ENCODE data around the gene RARG. TPM values are rescaled to one million over a fixed set of nuclear protein-coding genes. Genes with fewer than 3 reads are reported as not detected.
A peak's percentile ranks its signal among the peaks of the same experiment; 100 is the strongest.
"Not testable (repeated sequence)": the region's sequence is repeated elsewhere in the genome, so short reads cannot be mapped to it uniquely, and the experiment has no call there.

The RARG gene
- polyA plus RNA-seq, 2 donors: 84.8 to 104 TPM

DNA sequence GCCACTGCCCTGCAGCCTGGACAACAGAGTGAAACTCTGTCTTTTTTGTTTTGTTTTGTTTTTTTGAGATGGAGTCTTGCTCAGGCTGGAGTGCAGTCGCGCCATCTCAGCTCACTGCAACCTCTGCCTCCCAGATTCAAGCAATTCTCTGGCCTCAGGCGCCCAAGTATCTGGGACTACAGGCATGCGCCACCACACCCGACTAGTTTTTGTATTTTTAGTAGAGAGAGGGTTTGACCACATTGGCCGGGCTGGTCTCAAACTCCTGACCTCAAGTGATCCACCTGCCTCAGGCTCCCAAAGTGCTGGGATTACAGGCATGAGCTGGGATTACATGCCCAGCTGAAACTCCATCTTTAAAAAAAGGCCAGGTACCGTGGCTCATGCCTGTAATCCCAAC, 29.7 kb downstream of the RARG start:
- not testable (repeated sequence) for H3K9me3 ChIP-seq (ENCODE audit: control insufficient read depth in 2 of 2, insufficient read depth in 1 of 2, low read depth in 1 of 2, low read length in 1 of 2); H3K4me1 ChIP-seq (ENCODE audit: control insufficient read depth in 2 of 2, insufficient read depth in 2 of 2, low read length in 1 of 2)
- 80 to 89% methylated on average over 7 of the region's 7 CpGs for WGBS, 2 donors

DNA sequence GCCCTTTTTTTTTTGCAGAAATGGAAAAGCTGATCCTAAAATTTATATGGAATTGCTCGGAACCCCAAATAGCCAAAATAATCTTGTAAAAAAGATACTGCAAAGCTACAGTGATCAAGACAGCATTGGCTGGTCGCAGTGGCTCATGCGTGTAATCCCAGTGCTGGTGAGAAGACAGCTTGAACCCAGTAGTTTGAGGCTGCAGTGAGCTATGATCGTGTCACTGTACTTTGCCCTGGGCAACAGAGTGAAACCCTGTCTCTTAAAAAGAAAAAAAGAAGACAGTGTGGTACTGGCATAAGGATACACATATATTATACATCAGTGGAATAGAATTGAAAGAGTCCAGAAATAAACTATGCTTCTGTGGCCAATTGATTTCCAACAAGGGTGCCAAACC, 30.4 kb downstream of the RARG start:
- Histone ChIP-seq H3K9me3 (ENCODE audit: control insufficient read depth in 2 of 2, insufficient read depth in 1 of 2, low read depth in 1 of 2, low read length in 1 of 2) (no peaks in the 10 kb centered on the region), H3K36me3 (ENCODE audit: control insufficient read depth in 2 of 2, insufficient read depth in 2 of 2, low read length in 1 of 2) (peaks cover 4 to 6% of the 10 kb centered on the region in 2 donors), H3K4me3 (ENCODE audit: low read depth in 1 of 2, low read length in 2 of 2) (no peak overlapping the region), H3K27ac (ENCODE audit: low read depth in 2 of 2, low read length in 1 of 2) (no peak overlapping the region), H3K4me1 (ENCODE audit: control insufficient read depth in 2 of 2, insufficient read depth in 2 of 2, low read length in 1 of 2) (peaks cover 0 to 4% of the 10 kb centered on the region in 2 donors), H3K27me3 (ENCODE audit: control insufficient read depth in 1 of 2, insufficient read depth in 2 of 2, low read length in 2 of 2) (no peaks in the 10 kb centered on the region)
- 85 to 87% methylated on average over 4 of the region's 4 CpGs for WGBS, 2 donors

More for the DNA sequence above, 29.7 kb downstream of the RARG start:
- H3K4me3 ChIP-seq (ENCODE audit: low read depth in 1 of 2, low read length in 2 of 2); H3K27me3 ChIP-seq (ENCODE audit: control insufficient read depth in 1 of 2, insufficient read depth in 2 of 2, low read length in 2 of 2); H3K27ac ChIP-seq (ENCODE audit: low read depth in 2 of 2, low read length in 1 of 2); H3K36me3 ChIP-seq (ENCODE audit: control insufficient read depth in 2 of 2, insufficient read depth in 2 of 2, low read length in 1 of 2): not testable (repeated sequence)

DNA sequence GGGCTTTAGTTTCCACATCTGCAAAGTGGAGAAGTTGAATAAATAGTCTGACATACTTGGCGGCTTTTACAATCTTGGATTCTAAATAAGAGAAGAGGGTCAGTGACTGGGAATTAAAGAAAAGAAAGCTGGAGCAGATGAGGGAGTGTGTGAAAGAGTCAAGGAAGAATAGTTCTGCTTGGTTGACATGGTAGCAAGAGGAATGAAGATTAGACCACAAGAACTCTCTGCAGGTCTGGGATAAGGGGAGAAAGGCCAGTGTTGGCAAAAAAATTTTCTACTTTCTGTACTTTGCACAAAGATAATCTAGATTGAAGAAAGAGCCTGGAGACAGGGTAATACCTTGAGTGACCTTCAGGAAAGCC, 30.9 kb downstream of the RARG start:
- Histone ChIP-seq H3K4me1 (ENCODE audit: control insufficient read depth in 2 of 2, insufficient read depth in 2 of 2, low read length in 1 of 2) (peaks cover 0 to 3% of the 10 kb centered on the region in 2 donors), H3K9me3 (ENCODE audit: control insufficient read depth in 2 of 2, insufficient read depth in 1 of 2, low read depth in 1 of 2, low read length in 1 of 2) (no peaks in the 10 kb centered on the region), H3K27me3 (ENCODE audit: control insufficient read depth in 1 of 2, insufficient read depth in 2 of 2, low read length in 2 of 2) (no peaks in the 10 kb centered on the region), H3K4me3 (ENCODE audit: low read depth in 1 of 2, low read length in 2 of 2) (no peak overlapping the region), H3K36me3 (ENCODE audit: control insufficient read depth in 2 of 2, insufficient read depth in 2 of 2, low read length in 1 of 2) (peaks cover 4 to 6% of the 10 kb centered on the region in 2 donors), H3K27ac (ENCODE audit: low read depth in 2 of 2, low read length in 1 of 2) (no peak overlapping the region)
- 69% methylated on average over 1 of the region's 1 CpG for WGBS, 2 donors

DNA sequence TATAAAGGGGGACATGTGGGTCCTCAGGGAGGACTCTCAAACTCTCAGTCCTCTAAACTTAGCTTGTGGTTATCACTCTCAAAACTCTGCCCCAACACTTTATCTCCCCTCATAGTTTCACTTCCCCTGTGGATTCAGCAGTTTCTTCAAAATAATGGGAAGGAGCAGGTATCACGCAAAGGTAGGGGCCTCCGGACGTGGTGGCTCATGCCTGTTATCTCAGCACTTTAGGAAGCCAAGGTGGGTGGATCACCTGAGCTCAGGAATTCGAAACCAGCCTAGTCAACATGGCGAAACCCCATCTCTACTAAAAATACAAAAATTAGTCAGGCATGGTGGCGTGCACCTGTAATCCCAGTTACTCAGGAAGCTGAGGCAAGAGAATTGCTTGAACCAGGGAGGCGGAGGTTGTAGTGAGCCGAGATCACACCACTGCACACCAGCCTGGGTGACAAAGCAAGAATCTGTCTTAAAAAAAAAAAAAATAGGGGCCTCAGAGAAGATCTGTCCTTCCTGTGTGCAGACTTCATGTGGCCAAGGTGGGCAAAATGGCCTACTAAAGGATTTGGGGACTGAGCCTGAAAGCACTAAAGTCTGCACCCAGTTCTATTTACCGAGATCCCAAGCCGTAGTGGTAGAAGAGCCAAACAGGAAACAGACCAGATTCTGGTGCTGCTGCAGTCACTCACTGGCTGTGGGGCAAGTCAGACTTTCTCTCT, 31.4 kb downstream of the RARG start:
- Histone ChIP-seq H3K4me1 (ENCODE audit: control insufficient read depth in 2 of 2, insufficient read depth in 2 of 2, low read length in 1 of 2) (peaks cover 0 to 3% of the 10 kb centered on the region in 2 donors), H3K27me3 (ENCODE audit: control insufficient read depth in 1 of 2, insufficient read depth in 2 of 2, low read length in 2 of 2) (no peaks in the 10 kb centered on the region), H3K36me3 (ENCODE audit: control insufficient read depth in 2 of 2, insufficient read depth in 2 of 2, low read length in 1 of 2) (peaks cover 4 to 6% of the 10 kb centered on the region in 2 donors), H3K9me3 (ENCODE audit: control insufficient read depth in 2 of 2, insufficient read depth in 1 of 2, low read depth in 1 of 2, low read length in 1 of 2) (no peaks in the 10 kb centered on the region), H3K4me3 (ENCODE audit: low read depth in 1 of 2, low read length in 2 of 2) (no peak overlapping the region), H3K27ac (ENCODE audit: low read depth in 2 of 2, low read length in 1 of 2) (no peak overlapping the region)
- 71 to 76% methylated on average over 10 of the region's 10 CpGs for WGBS, 2 donors

DNA sequence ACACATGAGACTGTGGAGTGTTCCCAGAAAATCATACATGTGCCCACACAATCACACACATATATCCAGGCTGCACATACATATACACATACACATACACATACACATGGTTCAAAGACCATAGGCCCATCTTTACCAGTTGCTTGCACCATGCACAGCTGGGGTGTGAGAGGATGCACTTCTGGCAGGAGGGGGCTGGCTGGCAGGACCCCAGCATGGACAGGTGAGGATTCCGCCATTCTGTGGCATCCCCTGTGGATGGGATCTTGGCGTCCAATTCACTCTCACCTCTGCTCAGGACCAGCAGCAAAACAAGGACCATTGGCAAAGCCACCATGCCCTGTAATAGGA, 31.9 kb downstream of the RARG start:
- H3K36me3 ChIP-seq (ENCODE audit: control insufficient read depth in 2 of 2, insufficient read depth in 2 of 2, low read length in 1 of 2): peaks cover 4 to 6% of the 10 kb centered on the region in 2 donors
- no peaks in the 10 kb centered on the region for H3K9me3 ChIP-seq (ENCODE audit: control insufficient read depth in 2 of 2, insufficient read depth in 1 of 2, low read depth in 1 of 2, low read length in 1 of 2)
- no peaks in the 10 kb centered on the region for H3K27me3 ChIP-seq (ENCODE audit: control insufficient read depth in 1 of 2, insufficient read depth in 2 of 2, low read length in 2 of 2)
- H3K27ac ChIP-seq (ENCODE audit: low read depth in 2 of 2, low read length in 1 of 2): no peak overlapping the region
- WGBS, 2 donors: 77 to 93% methylated on average over 2 of the region's 2 CpGs
- H3K4me3 ChIP-seq (ENCODE audit: low read depth in 1 of 2, low read length in 2 of 2): no peak overlapping the region
- H3K4me1 ChIP-seq (ENCODE audit: control insufficient read depth in 2 of 2, insufficient read depth in 2 of 2, low read length in 1 of 2): peaks cover 0 to 3% of the 10 kb centered on the region in 2 donors

DNA sequence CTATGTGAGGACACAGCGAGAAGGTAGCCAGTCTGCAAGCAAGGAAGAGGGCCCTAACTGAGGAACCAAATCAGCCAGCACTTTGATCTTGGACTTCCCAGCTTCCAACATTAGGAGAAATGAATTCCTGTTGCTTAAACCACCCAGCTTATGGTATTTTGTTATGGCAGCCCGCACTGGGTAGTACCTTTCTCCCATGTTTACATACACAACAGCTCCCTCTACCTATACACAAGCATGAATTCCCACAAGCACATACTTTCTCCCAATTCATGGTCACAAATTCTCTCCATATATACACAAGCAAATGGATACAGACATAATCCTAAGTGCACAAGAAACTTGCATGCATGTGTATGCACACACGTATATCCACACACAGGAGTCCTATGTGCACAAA, 32.3 kb downstream of the RARG start:
- peaks cover 0 to 3% of the 10 kb centered on the region in 2 donors for H3K4me1 ChIP-seq (ENCODE audit: control insufficient read depth in 2 of 2, insufficient read depth in 2 of 2, low read length in 1 of 2)
- no peak overlapping the region for H3K4me3 ChIP-seq (ENCODE audit: low read depth in 1 of 2, low read length in 2 of 2)
- H3K27me3 ChIP-seq (ENCODE audit: control insufficient read depth in 1 of 2, insufficient read depth in 2 of 2, low read length in 2 of 2): no peaks in the 10 kb centered on the region
- 88 to 91% methylated on average over 3 of the region's 3 CpGs for WGBS, 2 donors
- H3K9me3 ChIP-seq (ENCODE audit: control insufficient read depth in 2 of 2, insufficient read depth in 1 of 2, low read depth in 1 of 2, low read length in 1 of 2): no peaks in the 10 kb centered on the region
- H3K36me3 ChIP-seq (ENCODE audit: control insufficient read depth in 2 of 2, insufficient read depth in 2 of 2, low read length in 1 of 2): peaks cover 4 to 6% of the 10 kb centered on the region in 2 donors
- no peak overlapping the region for H3K27ac ChIP-seq (ENCODE audit: low read depth in 2 of 2, low read length in 1 of 2)

DNA sequence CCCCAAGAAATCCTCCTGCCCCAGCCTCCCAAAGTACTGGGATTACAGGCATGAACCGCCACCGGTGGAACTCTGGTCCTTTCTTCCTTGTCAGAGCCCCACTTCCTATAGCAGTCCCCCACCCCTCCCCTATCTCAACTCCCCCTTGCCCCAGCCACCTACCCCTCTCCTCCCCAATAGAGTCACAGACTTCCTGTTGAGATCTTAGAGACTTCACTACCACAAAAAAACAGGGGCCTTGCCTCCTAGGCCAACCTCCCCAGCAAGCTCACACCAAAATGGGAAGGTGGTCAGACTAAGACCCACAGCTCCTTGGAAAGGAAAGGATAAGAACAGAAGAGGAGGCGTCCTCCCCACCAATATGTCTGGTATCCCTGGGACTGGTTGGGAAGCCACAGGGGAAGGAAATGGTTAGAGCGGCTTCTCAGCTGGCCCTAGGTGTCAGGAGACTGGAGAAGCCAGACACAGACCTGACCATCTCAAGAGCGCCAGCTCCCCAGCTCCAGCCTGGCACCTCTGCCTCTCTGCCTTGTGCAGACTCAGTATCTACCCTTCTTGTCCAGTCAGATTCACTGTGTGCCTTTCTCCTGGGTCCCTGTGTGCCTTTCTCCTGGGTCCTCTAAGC, 33.4 kb downstream of the RARG start:
- peak overlapping the region in 1 of 2 donors; percentile 13 for H3K27ac ChIP-seq (ENCODE audit: low read depth in 2 of 2, low read length in 1 of 2)
- no peaks in the 10 kb centered on the region for H3K9me3 ChIP-seq (ENCODE audit: control insufficient read depth in 2 of 2, insufficient read depth in 1 of 2, low read depth in 1 of 2, low read length in 1 of 2)
- H3K4me3 ChIP-seq (ENCODE audit: low read depth in 1 of 2, low read length in 2 of 2): no peak overlapping the region
- WGBS, 2 donors: 84 to 87% methylated on average over 5 of the region's 5 CpGs
- peaks cover 4 to 9% of the 10 kb centered on the region in 2 donors for H3K36me3 ChIP-seq (ENCODE audit: control insufficient read depth in 2 of 2, insufficient read depth in 2 of 2, low read length in 1 of 2)
- H3K27me3 ChIP-seq (ENCODE audit: control insufficient read depth in 1 of 2, insufficient read depth in 2 of 2, low read length in 2 of 2): no peaks in the 10 kb centered on the region
- peaks cover 0 to 3% of the 10 kb centered on the region in 2 donors for H3K4me1 ChIP-seq (ENCODE audit: control insufficient read depth in 2 of 2, insufficient read depth in 2 of 2, low read length in 1 of 2)

DNA sequence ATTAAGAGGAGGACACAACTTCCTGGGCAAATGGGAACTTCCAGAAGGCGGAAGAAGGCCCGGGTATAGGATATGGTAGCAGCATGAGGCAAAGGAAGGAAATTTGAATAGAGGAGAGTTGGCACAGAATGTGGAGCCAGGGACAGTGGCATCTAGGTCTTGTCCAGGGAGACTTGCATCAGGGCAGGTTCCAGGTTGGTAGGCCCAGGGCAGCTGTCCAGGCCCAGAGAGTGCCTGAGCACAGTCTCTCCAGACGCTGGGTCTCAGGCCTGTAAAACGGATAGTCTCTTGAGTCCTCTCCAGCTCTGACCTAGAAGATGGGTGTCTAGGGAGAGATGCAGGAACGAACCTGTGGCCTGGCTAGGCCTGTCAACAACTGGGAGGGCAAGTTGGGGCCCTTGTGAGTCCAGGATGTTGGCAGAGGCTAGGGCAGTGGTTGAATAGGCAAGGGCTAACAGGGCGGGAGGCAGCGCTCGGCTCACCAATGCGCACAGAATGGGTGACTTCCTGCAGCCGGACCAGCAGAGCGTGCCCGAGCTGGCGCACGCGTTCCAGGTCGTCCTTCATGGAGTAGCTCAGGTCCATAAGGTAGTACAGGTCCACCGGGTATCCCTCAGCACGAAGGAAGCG, 34.9 kb downstream of the RARG start:
- Histone ChIP-seq H3K9me3 (ENCODE audit: control insufficient read depth in 2 of 2, insufficient read depth in 1 of 2, low read depth in 1 of 2, low read length in 1 of 2) (no peaks in the 10 kb centered on the region), H3K27ac (ENCODE audit: low read depth in 2 of 2, low read length in 1 of 2) (no peak overlapping the region), H3K27me3 (ENCODE audit: control insufficient read depth in 1 of 2, insufficient read depth in 2 of 2, low read length in 2 of 2) (no peaks in the 10 kb centered on the region), H3K4me1 (ENCODE audit: control insufficient read depth in 2 of 2, insufficient read depth in 2 of 2, low read length in 1 of 2) (peaks cover 0 to 3% of the 10 kb centered on the region in 2 donors), H3K36me3 (ENCODE audit: control insufficient read depth in 2 of 2, insufficient read depth in 2 of 2, low read length in 1 of 2) (peaks cover 4 to 20% of the 10 kb centered on the region in 2 donors), H3K4me3 (ENCODE audit: low read depth in 1 of 2, low read length in 2 of 2) (no peak overlapping the region)
- 73 to 78% methylated on average over 19 of the region's 19 CpGs for WGBS, 2 donors

DNA sequence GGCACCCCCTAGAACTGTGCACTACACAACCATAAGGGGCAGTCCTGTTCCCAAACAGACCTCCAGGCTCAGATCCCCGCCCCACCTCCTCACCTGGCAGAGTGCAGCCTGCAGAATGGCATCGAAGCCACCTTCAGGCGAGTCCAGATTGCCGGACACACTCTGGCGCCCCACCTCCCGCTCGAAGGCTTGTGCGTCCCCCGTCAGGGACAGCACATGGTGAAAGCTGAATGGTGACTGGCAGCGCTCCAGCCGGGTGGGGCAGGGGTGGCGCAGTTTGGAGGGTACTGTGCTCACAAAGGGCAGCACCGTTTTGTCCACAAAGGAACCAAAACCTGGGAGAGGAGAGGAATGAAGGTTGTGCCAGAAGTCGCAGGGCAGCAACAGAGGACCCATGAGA, 35.5 kb downstream of the RARG start:
- WGBS, 2 donors: 81 to 83% methylated on average over 14 of the region's 14 CpGs
- H3K4me1 ChIP-seq (ENCODE audit: control insufficient read depth in 2 of 2, insufficient read depth in 2 of 2, low read length in 1 of 2): peaks cover 0 to 3% of the 10 kb centered on the region in 2 donors
- H3K27me3 ChIP-seq (ENCODE audit: control insufficient read depth in 1 of 2, insufficient read depth in 2 of 2, low read length in 2 of 2): no peaks in the 10 kb centered on the region
- no peaks in the 10 kb centered on the region for H3K9me3 ChIP-seq (ENCODE audit: control insufficient read depth in 2 of 2, insufficient read depth in 1 of 2, low read depth in 1 of 2, low read length in 1 of 2)
- H3K36me3 ChIP-seq (ENCODE audit: control insufficient read depth in 2 of 2, insufficient read depth in 2 of 2, low read length in 1 of 2): peaks cover 4 to 25% of the 10 kb centered on the region in 2 donors
- H3K4me3 ChIP-seq (ENCODE audit: low read depth in 1 of 2, low read length in 2 of 2): no peak overlapping the region
- no peak overlapping the region for H3K27ac ChIP-seq (ENCODE audit: low read depth in 2 of 2, low read length in 1 of 2)
